ENCODE data around the gene CHST15. TPM values are rescaled to one million over a fixed set of nuclear protein-coding genes. Genes with fewer than 3 reads are reported as not detected.

The CHST15 gene
- total and polyA plus RNA-seq, 2 of the 13 experiments (the other 11 are each of a cell fraction or from before 2014, with no cell fraction given), result 1.4 to 94.7 TPM

DNA sequence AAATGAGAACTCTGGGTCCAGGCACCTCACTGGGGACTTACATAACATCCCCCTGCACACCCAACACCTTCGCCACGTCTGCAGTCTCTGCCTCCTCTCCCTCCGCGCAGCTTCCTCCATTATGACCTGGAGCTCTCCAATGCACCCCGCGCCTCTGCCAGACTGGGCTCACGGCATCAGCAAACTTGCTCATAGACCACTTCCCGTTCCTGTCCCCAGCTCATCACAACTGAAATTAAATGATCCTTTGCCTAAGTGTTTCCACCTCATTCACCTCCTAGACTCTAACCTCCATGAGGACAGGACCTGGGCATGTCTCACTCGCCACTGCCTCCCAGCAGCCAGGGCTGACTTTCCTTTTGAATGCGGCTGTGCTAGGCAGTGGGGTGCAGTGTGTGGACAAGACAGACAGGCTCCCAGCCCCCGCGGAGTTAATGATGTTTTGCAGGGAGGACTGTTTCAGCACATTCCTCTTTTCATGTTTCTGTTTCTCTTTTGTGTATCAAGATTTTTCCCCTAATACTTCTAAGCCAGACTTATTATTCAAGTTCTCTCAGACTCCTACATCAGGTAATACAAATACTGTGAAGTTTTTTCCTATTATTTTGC is 18.8 kb downstream of the CHST15 start:
- Histone ChIP-seq H3K4me1 (ENCODE audit: insufficient read depth, low read length) (peaks cover 94% of the 10 kb centered on the region), H3K4me3 (replicated peaks in 1 of 3; ENCODE audit: insufficient read depth in 1 of 3, low read depth in 2 of 3, low read length in 3 of 3) (no peak overlapping the region), H3K27ac (ENCODE audit: extremely low read length, insufficient read depth, low read length) (no peak overlapping the region), H3K9me3 (ENCODE audit: low read length) (no peaks in the 10 kb centered on the region), H3K79me2 (ENCODE audit: insufficient read depth, low read length) (peaks cover 95% of the 10 kb centered on the region), H2AFZ (ENCODE audit: low read length) (no peak overlapping the region), H3K36me3 (replicated peaks in 1 of 2; ENCODE audit: control insufficient read depth in 1 of 2, insufficient read depth in 2 of 2, low read length in 2 of 2) (peaks cover 13 to 39% of the 10 kb centered on the region in 2 experiments), H4K20me1 (ENCODE audit: insufficient read depth, low read length) (peaks cover 99% of the 10 kb centered on the region), H3K4me2 (ENCODE audit: low read depth, low read length) (no peak overlapping the region), H3K27me3 (ENCODE audit: control insufficient read depth in 1 of 2, insufficient read depth in 2 of 2, low read length in 2 of 2) (no peaks in the 10 kb centered on the region), H3K9ac (ENCODE audit: insufficient read depth, low read depth, low read length) (no peak overlapping the region)
- FAIRE-seq (no peak), DNase-seq (ENCODE audit: low spot score) (no peak), ATAC-seq (no peak)
- ChIA-PET CTCF (ENCODE audit: low intra/inter-chr PET ratio, low total read pairs) (no interaction called here), POLR2A (no interaction called here)
- TF ChIP-seq ZNF652 (CRISPR knock-in tag; IDR thresholded peaks at IDR 0.05; ENCODE audit: borderline replicate concordance, low read depth), result 0 out of 2 replicates have a peak, but pooled peaks have one; percentile 46
- TF ChIP-seq ZBTB38 (CRISPR knock-in tag; IDR thresholded peaks at IDR 0.05), result 0 out of 2 replicates have a peak, but pooled peaks have one; percentile 18
- TF ChIP-seq, protein P1, sequence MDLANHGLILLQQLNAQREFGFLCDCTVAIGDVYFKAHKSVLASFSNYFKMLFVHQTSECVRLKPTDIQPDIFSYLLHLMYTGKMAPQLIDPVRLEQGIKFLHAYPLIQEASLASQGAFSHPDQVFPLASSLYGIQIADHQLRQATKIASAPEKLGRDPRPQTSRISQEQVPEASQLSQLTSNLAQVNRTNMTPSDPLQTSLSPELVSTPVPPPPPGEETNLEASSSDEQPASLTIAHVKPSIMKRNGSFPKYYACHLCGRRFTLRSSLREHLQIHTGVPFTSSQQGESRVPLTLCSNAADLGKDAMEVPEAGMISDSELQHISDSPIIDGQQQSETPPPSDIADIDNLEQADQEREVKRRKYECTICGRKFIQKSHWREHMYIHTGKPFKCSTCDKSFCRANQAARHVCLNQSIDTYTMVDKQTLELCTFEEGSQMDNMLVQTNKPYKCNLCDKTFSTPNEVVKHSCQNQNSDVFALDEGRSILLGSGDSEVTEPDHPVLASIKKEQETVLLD (CRISPR knock-in tag; IDR thresholded peaks at IDR 0.05; ENCODE audit: low read depth), result no peak
- in situ Hi-C loops (cut with HindIII; ENCODE audit: extremely low pct_ligation_motif_present, low pct_unique_long_range_greater_than_20kb), result no loop called here
- 93% methylated on average over 12 of the region's 12 CpGs for WGBS (ENCODE audit: low lambda C conversion rate)
- intact Hi-C loops (cut with micrococcal nuclease; ENCODE audit: unreplicated experiment), result no loop called here
- BruUV-seq (replicated peaks), result no TSS peak

DNA sequence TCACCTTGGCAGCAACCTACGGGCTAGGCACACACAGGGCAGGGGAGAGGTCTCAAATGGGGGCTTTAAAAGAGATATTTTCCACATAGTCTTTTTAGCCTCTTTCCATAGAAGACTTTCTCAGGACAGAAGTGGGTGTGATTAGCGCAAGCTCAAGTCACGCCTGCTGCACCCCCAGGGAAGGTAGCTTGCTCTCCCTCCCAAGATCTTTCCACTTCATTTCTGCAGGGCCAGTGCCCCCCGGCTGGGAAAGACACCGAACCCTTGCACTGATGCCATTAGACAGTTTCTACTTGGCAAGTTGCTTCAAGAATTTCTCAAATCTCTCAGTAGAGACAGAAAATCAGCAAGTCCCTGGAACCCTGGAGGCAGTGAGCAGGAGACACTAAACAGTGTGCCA is 19.4 kb downstream of the CHST15 start:
- ChIA-PET POLR2A (no interaction called here), CTCF (ENCODE audit: low intra/inter-chr PET ratio, low total read pairs) (no interaction called here)
- FAIRE-seq (no peak), DNase-seq (ENCODE audit: low spot score) (no peak), ATAC-seq (no peak)
- Histone ChIP-seq H4K20me1 (ENCODE audit: insufficient read depth, low read length) (peaks cover 99% of the 10 kb centered on the region), H3K79me2 (ENCODE audit: insufficient read depth, low read length) (peaks cover 95% of the 10 kb centered on the region), H3K4me1 (ENCODE audit: insufficient read depth, low read length) (peaks cover 94% of the 10 kb centered on the region), H3K4me2 (ENCODE audit: low read depth, low read length) (no peak overlapping the region; the same call in 1 of the 2 replicates), H3K27me3 (ENCODE audit: control insufficient read depth in 1 of 2, insufficient read depth in 2 of 2, low read length in 2 of 2) (no peaks in the 10 kb centered on the region), H3K27ac (ENCODE audit: extremely low read length, insufficient read depth, low read length) (no peak overlapping the region), H3K36me3 (replicated peaks in 1 of 2; ENCODE audit: control insufficient read depth in 1 of 2, insufficient read depth in 2 of 2, low read length in 2 of 2) (peaks cover 10 to 40% of the 10 kb centered on the region in 2 experiments), H2AFZ (ENCODE audit: low read length) (no peak overlapping the region), H3K9me3 (ENCODE audit: low read length) (no peaks in the 10 kb centered on the region), H3K9ac (ENCODE audit: insufficient read depth, low read depth, low read length) (no peak overlapping the region), H3K4me3 (replicated peaks in 1 of 3; ENCODE audit: insufficient read depth in 1 of 3, low read depth in 2 of 3, low read length in 3 of 3) (no peak overlapping the region; a peak in 1 of 6 replicates)
- intact Hi-C loops (cut with micrococcal nuclease; ENCODE audit: unreplicated experiment) (no loop called here), in situ Hi-C loops (cut with HindIII; ENCODE audit: extremely low pct_ligation_motif_present, low pct_unique_long_range_greater_than_20kb) (no loop called here)
- WGBS (ENCODE audit: low lambda C conversion rate), result 100% methylated on average over 5 of the region's 5 CpGs
- no TSS peak for BruUV-seq (replicated peaks)
- TF ChIP-seq ZNF777 (CRISPR knock-in tag; IDR thresholded peaks at IDR 0.05) (no peak), EHMT2 (IDR thresholded peaks at IDR 0.05; ENCODE audit: borderline replicate concordance, low read depth, low read length) (no peak), KAT2B (IDR thresholded peaks at IDR 0.05; ENCODE audit: borderline replicate concordance, low read depth, low read length) (no peak), FOXO1 (CRISPR knock-in tag; IDR thresholded peaks at IDR 0.05) (no peak), NR2F2 (IDR thresholded peaks at IDR 0.05; ENCODE audit: borderline replicate concordance, low read depth) (no peak)
- TF ChIP-seq, protein P2, sequence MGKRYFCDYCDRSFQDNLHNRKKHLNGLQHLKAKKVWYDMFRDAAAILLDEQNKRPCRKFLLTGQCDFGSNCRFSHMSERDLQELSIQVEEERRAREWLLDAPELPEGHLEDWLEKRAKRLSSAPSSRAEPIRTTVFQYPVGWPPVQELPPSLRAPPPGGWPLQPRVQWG (CRISPR knock-in tag; IDR thresholded peaks at IDR 0.05; ENCODE audit: borderline replicate concordance, low read depth), result no peak
- TF ChIP-seq, protein P3, sequence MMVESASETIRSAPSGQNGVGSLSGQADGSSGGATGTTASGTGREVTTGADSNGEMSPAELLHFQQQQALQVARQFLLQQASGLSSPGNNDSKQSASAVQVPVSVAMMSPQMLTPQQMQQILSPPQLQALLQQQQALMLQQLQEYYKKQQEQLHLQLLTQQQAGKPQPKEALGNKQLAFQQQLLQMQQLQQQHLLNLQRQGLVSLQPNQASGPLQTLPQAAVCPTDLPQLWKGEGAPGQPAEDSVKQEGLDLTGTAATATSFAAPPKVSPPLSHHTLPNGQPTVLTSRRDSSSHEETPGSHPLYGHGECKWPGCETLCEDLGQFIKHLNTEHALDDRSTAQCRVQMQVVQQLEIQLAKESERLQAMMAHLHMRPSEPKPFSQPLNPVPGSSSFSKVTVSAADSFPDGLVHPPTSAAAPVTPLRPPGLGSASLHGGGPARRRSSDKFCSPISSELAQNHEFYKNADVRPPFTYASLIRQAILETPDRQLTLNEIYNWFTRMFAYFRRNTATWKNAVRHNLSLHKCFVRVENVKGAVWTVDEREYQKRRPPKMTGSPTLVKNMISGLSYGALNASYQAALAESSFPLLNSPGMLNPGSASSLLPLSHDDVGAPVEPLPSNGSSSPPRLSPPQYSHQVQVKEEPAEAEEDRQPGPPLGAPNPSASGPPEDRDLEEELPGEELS (CRISPR knock-in tag; IDR thresholded peaks at IDR 0.05), result no peak
- TF ChIP-seq, protein P4, sequence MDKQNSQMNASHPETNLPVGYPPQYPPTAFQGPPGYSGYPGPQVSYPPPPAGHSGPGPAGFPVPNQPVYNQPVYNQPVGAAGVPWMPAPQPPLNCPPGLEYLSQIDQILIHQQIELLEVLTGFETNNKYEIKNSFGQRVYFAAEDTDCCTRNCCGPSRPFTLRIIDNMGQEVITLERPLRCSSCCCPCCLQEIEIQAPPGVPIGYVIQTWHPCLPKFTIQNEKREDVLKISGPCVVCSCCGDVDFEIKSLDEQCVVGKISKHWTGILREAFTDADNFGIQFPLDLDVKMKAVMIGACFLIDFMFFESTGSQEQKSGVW (CRISPR knock-in tag; IDR thresholded peaks at IDR 0.05; ENCODE audit: borderline replicate concordance), result no peak

All from HepG2 (cell line).